Endothelial cell of coronary artery (primary cell): ENCODE measurements around the gene CFAP43. TPM values are rescaled to one million over a fixed set of nuclear protein-coding genes. Genes with fewer than 3 reads are reported as not detected.

Source experiments
- total RNA-seq: library from RNA; depleted of rRNA; stranded (reverse); fragments of >200 nt; gene quantifications from 2 replicates; pipeline ENCODE4 v1.2.3, GENCODE V29; 2014

Gene CFAP43
- under 0.01 and 0.09 TPM in 2 replicates for total RNA-seq

DNA sequence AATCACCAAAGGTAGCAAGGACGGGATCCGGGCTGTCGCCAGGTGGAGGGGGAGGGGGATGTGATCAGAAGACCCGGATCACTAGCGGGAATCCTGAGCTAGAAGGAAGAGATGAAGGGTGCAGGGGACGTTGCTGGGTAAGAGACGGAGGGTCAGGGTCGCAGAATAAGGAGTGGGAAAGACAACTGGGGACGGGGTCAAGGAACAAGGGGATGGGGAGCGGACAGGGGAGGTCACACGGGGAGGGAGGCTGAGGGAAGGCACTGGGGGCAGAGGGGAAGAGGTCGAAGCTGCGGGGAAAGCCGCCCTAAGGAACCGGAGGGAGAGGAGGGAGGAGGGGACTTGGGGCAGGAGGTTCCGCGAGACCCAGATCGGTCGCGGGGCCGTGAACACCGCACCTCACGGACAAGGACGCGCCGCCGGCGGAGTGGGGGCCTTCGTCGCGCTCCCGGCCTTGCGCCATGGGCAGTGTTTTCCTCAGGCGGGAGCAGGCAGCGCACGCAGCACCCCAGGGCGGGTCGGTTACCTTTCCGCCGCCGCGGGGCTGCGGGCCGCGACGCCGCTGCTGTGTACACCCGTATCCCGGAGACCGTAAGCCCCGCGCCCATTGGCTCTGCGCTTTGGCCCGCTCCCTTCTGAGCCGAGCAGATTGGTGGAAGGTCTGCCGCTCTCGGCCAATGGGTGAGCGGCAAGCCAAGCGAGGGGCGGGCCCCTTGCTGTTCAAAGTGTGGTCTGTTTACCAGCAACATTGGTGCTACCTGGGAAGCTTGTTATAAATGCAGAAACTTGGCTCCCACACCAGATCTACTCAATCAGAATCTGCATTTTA is at the start of gene CFAP43:
CFAP43 (minus strand) TSS at position 581 of the 829 bp plus-strand sequence; CDS start at position 463, 118 bp downstream.

GRCh38 chr10:104268713-104269645 is 36.8 kb upstream of the CFAP43 start, which contains the start of gene GSTO2:
Gene GSTO2, plus strand, starts transcription at chr10:104269184. Its CDS starts 5,732 bp downstream, at chr10:104274916.

GRCh38 chr10:104254493-104255310 is 22.5 kb upstream of the CFAP43 start, which contains the start of gene GSTO1:
Gene GSTO1, plus strand, starts transcription at chr10:104254892. Its CDS starts 37 bp downstream, at chr10:104254929.

GRCh38 chr10:104121485-104122224 is 110.5 kb downstream of the CFAP43 start, which contains the start of gene SFR1:
Gene SFR1, plus strand, starts transcription at chr10:104122171. Its CDS starts 13 bp downstream, at chr10:104122184.

GRCh38 chr10:104085801-104086400 is 146.3 kb downstream of the CFAP43 start, which contains the start of gene COL17A1:
Gene COL17A1, minus strand, starts transcription at chr10:104085880. Its CDS starts 5,207 bp downstream, at chr10:104080673.

Other genes starting within 250 kb of the CFAP43 start
- gene COL17A1, start 146.5 kb downstream of the CFAP43 start, total RNA-seq, result 2.2 and 5.4 TPM in 2 replicates
- 7.3 and 10.4 TPM in 2 replicates for gene SFR1, start 110.2 kb downstream of the CFAP43 start, total RNA-seq
- gene GSTO1, start 22.5 kb upstream of the CFAP43 start, total RNA-seq, result 173 and 245 TPM in 2 replicates
- gene GSTO2, start 36.8 kb upstream of the CFAP43 start, total RNA-seq, result 0.18 and 0.66 TPM in 2 replicates
- gene ITPRIP, start 106.1 kb upstream of the CFAP43 start, total RNA-seq, result 15.4 and 31.4 TPM in 2 replicates
- gene CFAP58, start 121.5 kb upstream of the CFAP43 start, total RNA-seq, result 0.56 and 0.63 TPM in 2 replicates